ENCODE measurements around the gene VSTM2L. TPM values are rescaled to one million over a fixed set of nuclear protein-coding genes. Genes with fewer than 3 reads are reported as not detected.

Gene VSTM2L
- total and polyA plus RNA-seq, 2 of the 13 experiments (the other 11 are each of a cell fraction or from before 2014, with no cell fraction given), result not detected

DNA sequence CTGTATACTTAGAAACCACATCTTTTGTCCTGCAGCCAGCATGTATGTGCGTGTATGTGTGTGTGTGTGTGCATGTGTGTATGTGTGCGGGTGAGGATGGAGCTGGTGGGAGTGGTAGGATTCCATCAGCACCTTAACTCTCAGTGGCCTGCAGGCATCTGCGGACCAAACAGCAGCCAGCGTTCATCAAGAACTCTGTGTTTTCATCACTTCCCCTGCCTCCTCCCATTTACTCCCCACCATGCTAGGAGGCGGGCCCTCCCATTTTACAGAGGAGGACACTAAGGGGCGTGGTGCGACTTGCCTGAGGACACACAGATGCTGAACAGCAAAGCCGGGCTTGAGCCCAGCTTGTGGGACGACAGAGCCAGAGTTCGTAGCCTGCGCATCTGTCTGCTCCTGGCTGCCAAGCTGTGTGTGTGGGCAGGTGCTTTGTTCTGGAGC lies 8.9 kb downstream of the VSTM2L start (continued):
- TF ChIP-seq DMTF1 (CRISPR knock-in tag; IDR thresholded peaks at IDR 0.05) (no peak), ZNF775 (CRISPR knock-in tag; IDR thresholded peaks at IDR 0.05; ENCODE audit: borderline replicate concordance) (no peak), HHEX (CRISPR knock-in tag; IDR thresholded peaks at IDR 0.05) (no peak), ARNTL (CRISPR knock-in tag; IDR thresholded peaks at IDR 0.05) (no peak), EED (CRISPR knock-in tag; IDR thresholded peaks at IDR 0.05) (no peak), ZNF672 (CRISPR knock-in tag; IDR thresholded peaks at IDR 0.05) (0 out of 2 replicates have a peak, but pooled peaks have one; percentile 44), ATF5 (CRISPR knock-in tag; IDR thresholded peaks at IDR 0.05; ENCODE audit: low read depth) (no peak), ZNF773 (CRISPR knock-in tag; IDR thresholded peaks at IDR 0.05; ENCODE audit: borderline replicate concordance) (no peak), RCOR2 (CRISPR knock-in tag; IDR thresholded peaks at IDR 0.05) (no peak), ZNF629 (CRISPR knock-in tag; conservative IDR thresholded peaks at IDR 0.05) (peak; percentile 80), ZNF839 (CRISPR knock-in tag; IDR thresholded peaks at IDR 0.05; ENCODE audit: borderline replicate concordance) (no peak), PAWR (CRISPR knock-in tag; IDR thresholded peaks at IDR 0.05; ENCODE audit: borderline replicate concordance) (no peak), ZMYM3 (CRISPR knock-in tag; IDR thresholded peaks at IDR 0.05) (peak; percentile 38; the same call in 1 of the 2 replicates), TFE3 (CRISPR knock-in tag; IDR thresholded peaks at IDR 0.05) (no peak), STAT5B (CRISPR knock-in tag; IDR thresholded peaks at IDR 0.05) (no peak)
- TF ChIP-seq, protein P1, sequence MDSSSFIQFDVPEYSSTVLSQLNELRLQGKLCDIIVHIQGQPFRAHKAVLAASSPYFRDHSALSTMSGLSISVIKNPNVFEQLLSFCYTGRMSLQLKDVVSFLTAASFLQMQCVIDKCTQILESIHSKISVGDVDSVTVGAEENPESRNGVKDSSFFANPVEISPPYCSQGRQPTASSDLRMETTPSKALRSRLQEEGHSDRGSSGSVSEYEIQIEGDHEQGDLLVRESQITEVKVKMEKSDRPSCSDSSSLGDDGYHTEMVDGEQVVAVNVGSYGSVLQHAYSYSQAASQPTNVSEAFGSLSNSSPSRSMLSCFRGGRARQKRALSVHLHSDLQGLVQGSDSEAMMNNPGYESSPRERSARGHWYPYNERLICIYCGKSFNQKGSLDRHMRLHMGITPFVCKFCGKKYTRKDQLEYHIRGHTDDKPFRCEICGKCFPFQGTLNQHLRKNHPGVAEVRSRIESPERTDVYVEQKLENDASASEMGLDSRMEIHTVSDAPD (CRISPR knock-in tag; IDR thresholded peaks at IDR 0.05), result no peak
- TF ChIP-seq, protein P2, sequence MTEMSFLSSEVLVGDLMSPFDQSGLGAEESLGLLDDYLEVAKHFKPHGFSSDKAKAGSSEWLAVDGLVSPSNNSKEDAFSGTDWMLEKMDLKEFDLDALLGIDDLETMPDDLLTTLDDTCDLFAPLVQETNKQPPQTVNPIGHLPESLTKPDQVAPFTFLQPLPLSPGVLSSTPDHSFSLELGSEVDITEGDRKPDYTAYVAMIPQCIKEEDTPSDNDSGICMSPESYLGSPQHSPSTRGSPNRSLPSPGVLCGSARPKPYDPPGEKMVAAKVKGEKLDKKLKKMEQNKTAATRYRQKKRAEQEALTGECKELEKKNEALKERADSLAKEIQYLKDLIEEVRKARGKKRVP (CRISPR knock-in tag; IDR thresholded peaks at IDR 0.05), result no peak
- TF ChIP-seq, protein P3, sequence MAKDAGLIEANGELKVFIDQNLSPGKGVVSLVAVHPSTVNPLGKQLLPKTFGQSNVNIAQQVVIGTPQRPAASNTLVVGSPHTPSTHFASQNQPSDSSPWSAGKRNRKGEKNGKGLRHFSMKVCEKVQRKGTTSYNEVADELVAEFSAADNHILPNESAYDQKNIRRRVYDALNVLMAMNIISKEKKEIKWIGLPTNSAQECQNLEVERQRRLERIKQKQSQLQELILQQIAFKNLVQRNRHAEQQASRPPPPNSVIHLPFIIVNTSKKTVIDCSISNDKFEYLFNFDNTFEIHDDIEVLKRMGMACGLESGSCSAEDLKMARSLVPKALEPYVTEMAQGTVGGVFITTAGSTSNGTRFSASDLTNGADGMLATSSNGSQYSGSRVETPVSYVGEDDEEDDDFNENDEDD (CRISPR knock-in tag; IDR thresholded peaks at IDR 0.05; ENCODE audit: borderline replicate concordance), result 0 out of 2 replicates have a peak, but pooled peaks have one; percentile 32
- TF ChIP-seq, protein P4, sequence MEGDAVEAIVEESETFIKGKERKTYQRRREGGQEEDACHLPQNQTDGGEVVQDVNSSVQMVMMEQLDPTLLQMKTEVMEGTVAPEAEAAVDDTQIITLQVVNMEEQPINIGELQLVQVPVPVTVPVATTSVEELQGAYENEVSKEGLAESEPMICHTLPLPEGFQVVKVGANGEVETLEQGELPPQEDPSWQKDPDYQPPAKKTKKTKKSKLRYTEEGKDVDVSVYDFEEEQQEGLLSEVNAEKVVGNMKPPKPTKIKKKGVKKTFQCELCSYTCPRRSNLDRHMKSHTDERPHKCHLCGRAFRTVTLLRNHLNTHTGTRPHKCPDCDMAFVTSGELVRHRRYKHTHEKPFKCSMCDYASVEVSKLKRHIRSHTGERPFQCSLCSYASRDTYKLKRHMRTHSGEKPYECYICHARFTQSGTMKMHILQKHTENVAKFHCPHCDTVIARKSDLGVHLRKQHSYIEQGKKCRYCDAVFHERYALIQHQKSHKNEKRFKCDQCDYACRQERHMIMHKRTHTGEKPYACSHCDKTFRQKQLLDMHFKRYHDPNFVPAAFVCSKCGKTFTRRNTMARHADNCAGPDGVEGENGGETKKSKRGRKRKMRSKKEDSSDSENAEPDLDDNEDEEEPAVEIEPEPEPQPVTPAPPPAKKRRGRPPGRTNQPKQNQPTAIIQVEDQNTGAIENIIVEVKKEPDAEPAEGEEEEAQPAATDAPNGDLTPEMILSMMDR (CRISPR knock-in tag; IDR thresholded peaks at IDR 0.05), result no peak

Data from HepG2 (cell line).